ENCODE results near the gene DHRS13.

DNA sequence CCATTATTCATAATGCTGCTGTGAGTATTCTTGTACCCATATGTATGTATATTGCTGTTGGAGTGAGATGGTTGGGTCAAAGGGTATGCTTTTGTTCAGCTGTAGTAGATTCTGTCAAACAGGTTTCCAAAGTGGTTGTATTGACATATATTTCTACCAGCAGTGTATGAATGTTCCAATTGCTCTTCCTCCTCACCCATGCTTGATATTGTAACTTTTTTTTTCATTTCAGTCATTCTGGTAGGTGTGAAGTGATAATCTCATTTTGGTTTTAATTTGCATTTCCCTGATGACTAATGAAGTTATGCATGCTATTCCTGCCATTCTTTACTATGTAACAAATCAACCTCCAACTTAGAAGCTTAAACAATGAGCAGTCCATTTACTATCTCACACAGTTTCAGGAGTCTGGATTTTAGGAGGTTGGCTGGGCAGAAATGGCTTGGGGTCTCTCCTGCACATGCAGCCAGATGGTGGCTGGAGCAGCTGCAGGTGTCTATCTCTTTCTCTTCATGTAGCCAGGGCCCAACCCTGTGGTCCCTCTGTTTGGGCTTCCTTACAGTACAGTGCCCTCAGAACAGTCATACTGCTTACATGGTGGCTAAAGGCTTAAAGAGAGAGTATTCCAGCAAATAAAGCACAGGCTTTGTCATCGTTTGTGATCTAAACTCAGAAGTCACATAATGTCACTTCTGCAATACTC, 26.9 kb downstream of the DHRS13 start:
- TF ChIP-seq, protein P1, sequence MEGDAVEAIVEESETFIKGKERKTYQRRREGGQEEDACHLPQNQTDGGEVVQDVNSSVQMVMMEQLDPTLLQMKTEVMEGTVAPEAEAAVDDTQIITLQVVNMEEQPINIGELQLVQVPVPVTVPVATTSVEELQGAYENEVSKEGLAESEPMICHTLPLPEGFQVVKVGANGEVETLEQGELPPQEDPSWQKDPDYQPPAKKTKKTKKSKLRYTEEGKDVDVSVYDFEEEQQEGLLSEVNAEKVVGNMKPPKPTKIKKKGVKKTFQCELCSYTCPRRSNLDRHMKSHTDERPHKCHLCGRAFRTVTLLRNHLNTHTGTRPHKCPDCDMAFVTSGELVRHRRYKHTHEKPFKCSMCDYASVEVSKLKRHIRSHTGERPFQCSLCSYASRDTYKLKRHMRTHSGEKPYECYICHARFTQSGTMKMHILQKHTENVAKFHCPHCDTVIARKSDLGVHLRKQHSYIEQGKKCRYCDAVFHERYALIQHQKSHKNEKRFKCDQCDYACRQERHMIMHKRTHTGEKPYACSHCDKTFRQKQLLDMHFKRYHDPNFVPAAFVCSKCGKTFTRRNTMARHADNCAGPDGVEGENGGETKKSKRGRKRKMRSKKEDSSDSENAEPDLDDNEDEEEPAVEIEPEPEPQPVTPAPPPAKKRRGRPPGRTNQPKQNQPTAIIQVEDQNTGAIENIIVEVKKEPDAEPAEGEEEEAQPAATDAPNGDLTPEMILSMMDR (IDR thresholded peaks at IDR 0.05; ENCODE audit: low read length): no peak
- TF ChIP-seq EZH2 (IDR thresholded peaks at IDR 0.05; ENCODE audit: borderline replicate concordance, low read length): no peak
